Right lobe of liver (tissue), 4 donors: Measurements from ENCODE around the gene HOXD8.

ENCODE experiments used
- POLR2A ChIP-seq: fragments of 450-650 bp; IDR thresholded peaks from one replicate; pipeline ENCODE4 v1.6.1; 2017; ENCODE audit warnings: antibody characterized with exemption, mild to moderate bottlenecking
- TF ChIP-seq, protein P1 (sequence below), 4 donors: fragments of 200-600 bp in 3 of 4; fragments of 450-650 bp in 1 of 4; IDR thresholded peaks; one replicate each; pipeline versions ENCODE4 v1.5.1 to v1.8.0; 2016 to 2022; ENCODE audit warnings: antibody characterized with exemption in 4 of 4, mild to moderate bottlenecking in 2 of 4
- donor health status: DM: no; HTN: no; CAD: no.
- donor health status: DM: no; HTN: no; CAD: no.
- donor health status: DM: no; HTN: yes; CAD: no.

GRCh38 chr2:176106581-176107539, 22.6 kb upstream of the HOXD8 start, which contains the start of gene HOXD11:
- no peak for TF ChIP-seq POLR2A
- TF ChIP-seq, protein P1, sequence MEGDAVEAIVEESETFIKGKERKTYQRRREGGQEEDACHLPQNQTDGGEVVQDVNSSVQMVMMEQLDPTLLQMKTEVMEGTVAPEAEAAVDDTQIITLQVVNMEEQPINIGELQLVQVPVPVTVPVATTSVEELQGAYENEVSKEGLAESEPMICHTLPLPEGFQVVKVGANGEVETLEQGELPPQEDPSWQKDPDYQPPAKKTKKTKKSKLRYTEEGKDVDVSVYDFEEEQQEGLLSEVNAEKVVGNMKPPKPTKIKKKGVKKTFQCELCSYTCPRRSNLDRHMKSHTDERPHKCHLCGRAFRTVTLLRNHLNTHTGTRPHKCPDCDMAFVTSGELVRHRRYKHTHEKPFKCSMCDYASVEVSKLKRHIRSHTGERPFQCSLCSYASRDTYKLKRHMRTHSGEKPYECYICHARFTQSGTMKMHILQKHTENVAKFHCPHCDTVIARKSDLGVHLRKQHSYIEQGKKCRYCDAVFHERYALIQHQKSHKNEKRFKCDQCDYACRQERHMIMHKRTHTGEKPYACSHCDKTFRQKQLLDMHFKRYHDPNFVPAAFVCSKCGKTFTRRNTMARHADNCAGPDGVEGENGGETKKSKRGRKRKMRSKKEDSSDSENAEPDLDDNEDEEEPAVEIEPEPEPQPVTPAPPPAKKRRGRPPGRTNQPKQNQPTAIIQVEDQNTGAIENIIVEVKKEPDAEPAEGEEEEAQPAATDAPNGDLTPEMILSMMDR (IDR thresholded peaks at IDR 0.05): no peak
